Stimulated activated CD4-positive, alpha-beta T cell treated with anti-CD3 and anti-CD28 coated beads, Interleukin-15, amount 100 ng/mL, for 48 hours (primary cell): ENCODE results near the gene AFAP1L2.
"Not testable (repeated sequence)": the region's sequence is repeated elsewhere in the genome, so short reads cannot be mapped to it uniquely, and the experiment has no call there.

ENCODE experiments used
- DNase-seq, 2 donors: peaks; one replicate each; pipeline ENCODE4 v3.0.0-alpha.2; 2020; ENCODE audit warnings: low read depth in 2 of 2

Gene AFAP1L2

DNA sequence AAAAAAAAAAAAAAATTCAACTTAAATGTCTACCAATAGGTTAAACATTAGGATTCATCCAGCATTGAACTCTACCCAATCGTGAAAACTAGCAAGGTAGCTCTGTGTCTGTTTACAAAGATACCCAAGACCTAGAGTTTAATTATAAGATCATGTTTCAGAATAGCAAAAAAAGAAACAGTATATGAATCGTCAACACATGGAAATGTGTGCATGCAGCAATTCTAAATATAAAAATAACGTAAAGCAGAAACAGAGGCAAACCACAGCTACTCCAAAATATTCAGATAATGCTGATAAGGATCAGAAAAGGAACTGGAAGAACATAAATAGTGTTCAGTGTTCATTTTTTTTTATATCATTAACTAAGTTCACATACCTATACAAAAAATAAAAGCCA lies 68.7 kb downstream of the AFAP1L2 start:
- DNase-seq = no peak

DNA sequence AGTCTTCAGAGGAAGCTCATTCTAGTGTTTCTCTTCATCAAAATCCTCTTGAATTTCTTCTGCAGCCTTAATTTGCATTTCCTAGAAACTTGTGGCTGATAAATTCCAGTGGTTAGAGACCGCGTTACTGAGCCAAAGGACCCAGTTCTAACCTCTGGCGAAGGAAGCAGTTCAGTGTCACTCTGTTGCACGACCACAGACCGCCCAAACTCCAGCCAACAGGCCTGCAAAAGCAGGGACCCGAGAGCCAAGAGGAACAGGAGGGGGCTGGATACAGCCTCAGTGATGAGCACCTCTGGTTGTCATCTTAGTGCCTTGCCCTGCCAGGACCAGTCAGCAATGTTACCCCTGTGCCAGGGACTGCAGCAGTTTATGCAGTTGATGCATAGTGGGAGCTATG lies 70.0 kb downstream of the AFAP1L2 start:
- DNase-seq = no peak

DNA sequence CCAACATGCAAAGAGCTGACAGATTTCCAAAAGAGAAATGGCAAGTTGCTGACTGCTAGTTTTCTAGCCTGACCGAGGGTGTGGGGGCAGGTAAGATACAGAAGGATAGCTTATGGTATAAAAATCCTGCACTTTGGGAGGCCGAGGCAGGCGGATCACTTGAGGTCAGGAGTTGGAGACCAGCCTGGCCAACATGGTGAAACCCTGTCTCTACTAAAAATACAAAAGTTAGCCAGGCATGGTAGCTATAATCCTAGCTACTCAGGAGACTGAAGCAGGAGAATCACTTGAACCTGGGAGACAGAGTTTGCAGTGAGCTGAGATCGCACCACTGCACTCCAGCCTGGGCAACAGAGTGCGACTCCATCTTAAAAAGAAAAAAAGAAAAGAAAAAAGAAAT lies 70.9 kb downstream of the AFAP1L2 start:
- DNase-seq = not testable (repeated sequence)

DNA sequence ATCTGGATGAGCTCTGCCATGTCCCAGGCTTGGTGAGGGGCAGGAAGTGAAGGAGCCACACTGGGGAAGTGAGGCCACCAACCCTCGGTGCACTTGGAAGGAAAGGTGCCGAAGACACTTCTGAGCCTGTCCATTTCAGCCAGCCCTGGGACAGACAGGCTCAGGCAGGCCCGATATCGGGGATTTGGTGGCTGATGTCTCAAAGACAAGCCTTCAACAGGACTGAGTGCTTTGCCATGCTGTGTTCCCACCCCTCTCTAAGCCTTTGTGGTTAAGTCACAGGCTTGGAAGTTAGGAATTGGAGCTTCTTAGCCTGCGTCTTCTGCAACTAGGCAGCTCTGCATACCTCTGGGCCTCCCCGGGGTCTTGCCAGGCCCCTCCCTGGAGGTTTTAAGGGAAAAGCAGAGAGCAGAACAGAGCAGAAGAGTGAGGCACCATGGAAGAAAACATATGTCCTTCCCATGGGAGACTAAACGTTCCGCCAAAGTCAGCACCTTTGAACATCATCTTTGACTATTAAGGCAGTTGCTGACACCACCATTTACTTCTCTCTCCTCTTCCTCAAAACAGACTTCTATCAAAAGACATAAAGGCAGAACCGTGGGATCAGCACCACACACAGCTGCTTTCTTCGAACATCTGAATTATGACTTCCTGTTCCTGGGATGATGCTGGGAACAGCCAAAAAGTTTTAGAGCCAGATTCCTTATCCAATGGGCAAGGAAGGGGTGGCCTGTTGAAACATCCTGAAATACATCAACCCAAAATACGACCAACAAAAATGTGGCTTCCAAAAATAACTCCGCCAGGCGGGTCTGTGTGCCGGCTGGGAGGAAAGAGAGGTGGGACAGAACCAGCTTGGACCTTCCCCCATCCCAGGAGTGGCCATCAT lies 71.8 kb downstream of the AFAP1L2 start:
- DNase-seq = no peak

DNA sequence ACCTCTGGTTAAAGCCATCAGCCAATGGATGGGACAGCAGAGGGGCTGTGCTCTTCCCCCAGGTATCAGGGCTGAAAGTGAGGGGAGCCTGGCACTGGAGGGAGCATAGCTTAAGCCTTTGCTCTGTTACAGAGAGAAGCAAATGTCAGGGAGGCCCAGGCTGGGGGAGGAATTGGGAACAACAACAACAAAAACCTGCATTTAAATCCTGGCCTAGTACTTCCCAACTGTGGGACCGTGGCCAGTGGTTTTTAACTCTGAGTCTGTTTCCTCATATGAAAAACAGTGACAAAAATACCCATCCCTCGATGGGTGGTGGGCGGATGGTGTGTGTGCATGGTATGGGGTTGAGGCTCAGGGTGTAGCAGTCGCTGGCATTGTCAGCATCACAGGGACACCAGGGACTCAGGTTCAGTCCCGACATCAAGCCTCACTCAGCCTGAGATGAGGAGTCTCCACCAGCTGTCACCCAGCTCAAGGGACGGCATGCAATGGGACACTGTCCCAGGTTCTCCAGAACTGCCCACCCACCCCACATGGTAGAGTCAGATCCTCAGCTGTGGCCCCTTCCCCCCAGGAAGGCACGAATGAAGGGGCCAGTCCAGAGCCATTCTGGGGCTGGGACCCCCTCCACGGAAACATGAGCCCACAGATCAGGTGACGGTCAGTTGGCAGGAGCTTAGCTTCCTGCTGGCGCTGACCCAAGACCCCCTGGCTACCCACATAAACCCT lies 74.5 kb downstream of the AFAP1L2 start:
- no peak for DNase-seq

DNA sequence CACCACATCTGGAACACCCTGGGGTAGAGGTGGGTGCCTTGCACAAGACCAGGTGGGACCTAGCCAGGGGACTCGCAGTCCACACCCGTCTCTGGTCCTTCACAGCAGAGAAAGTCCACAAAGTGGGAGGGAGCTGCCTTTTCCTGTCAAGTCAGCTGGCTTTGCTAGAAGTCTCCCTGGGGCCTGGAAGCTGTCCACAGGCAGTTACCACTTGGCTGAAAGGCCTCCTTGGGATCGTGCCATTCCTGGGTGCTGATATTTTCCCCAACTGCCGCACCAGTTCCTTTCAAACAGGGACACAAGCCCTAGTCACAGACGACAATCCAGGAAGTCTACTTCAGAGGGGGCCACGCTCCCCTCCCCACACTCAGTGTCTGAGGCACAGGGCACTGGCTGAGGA lies 75.4 kb downstream of the AFAP1L2 start:
- no peak for DNase-seq

DNA sequence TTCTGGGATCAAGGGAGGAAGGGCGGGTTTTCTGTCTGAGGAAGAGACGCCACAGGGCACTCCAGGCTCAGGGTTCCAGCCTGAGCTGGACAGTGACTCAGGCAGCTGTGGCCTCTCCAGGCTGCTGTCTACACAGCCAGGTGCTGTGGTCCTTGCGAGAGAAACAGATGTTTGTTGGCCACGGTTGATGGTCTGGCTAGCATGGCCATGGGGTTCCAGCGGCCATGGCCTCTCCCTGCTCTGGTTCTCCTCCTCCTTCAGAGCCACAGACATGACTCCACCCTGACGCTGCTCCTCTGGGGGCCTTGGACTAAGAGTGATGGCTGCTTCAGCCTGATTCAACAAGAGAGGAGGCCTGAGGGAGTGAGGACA lies 75.9 kb downstream of the AFAP1L2 start:
- no peak for DNase-seq

DNA sequence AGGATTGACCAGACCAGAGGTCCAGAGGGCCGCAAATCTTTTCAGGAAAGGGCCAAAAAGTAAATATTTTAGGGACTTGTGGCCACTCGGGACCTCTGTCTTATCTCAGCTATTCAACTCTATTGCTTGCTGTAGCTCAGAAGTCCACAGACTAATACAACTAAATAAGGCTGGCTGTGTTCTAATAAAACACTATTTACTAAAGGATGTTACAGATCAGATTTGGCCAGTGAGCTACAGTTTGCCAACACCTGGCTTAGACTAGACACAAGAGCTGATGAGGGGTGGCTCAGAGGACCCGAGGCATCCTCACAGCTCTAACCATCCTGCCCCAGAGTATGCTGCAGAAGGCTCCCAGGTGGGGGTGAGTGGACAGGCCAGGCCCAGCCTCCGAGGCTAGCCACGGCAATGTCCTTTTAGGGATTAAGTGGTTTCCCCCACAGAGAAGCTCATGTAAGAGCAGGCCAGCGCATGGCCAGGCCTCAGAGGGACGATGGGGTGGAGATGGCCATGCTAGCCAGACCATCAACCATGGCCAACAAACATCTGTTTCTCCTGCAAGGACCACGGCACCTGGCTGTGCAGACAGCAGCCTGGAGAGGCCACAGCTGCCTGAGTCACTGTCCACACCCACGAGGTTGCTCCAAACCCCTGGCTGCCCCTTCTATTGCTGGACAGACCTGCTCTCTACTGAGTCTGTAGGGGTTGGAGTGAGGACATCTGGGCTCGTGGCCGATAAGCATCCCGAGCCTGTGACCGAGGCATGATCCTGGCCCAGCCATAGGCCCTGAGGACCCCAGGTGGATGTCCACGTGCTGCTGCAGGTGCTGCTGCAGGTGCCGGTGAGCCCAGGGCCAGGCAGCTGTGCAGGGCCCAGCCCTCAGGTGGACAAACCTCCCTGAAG lies 76.5 kb downstream of the AFAP1L2 start:
- no peak for DNase-seq

DNA sequence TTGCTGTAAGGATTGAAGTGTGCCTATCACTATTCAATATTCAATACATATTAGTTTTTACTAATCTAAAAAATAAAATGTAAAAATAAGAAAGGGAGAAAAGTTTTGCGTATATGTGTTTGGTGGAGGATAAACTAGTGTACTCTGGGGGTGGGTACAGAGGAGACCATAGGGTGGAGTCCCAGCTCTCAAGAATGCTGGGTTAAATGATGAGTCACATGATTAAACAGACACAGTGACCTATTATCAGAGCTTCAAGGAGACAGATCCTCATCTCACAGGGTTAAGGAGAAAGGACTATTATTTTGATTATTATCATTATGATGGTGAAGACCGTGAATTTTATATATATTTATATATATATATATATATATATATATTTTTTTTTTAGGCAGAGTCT lies 77.5 kb downstream of the AFAP1L2 start:
- no peak for DNase-seq

DNA sequence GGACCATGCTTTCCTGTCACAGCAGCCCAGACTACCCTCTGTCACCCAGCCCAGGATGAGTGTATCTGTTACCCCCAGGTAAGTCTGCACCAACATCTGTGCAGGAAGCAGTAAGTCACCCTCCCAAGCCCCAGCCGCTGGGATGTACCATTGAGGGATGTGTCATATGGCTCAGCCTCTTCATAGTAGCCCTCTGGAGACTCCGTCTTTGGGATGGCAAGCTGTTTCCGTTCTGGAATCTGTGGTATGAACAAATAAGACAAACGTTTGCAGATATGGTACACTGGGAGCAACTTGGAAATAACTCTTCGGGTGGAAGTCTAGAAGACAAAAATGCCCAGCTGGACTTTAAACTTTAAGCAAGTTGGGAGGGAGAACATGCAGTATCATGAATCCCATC lies 81.3 kb downstream of the AFAP1L2 start:
- DNase-seq = no peak

DNA sequence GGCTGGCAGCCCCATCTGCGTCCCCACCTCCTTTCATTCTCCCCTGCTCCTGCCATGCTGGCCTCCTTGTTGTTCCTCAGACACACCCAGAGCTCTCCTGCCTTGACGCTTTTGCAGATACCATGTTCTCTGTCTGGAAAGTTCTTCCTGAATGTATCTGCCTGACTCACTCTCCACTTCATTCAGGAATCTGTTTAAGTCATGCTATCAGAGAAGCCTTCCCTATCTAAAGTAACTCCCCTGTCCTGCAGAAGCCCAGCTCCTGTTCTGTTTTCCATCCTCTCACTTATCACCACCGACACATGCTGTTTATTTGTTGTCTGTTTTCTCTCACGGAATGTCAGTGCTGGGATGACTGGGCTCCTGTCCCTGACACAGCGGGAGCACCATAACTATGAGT lies 82.0 kb downstream of the AFAP1L2 start:
- no peak for DNase-seq

DNA sequence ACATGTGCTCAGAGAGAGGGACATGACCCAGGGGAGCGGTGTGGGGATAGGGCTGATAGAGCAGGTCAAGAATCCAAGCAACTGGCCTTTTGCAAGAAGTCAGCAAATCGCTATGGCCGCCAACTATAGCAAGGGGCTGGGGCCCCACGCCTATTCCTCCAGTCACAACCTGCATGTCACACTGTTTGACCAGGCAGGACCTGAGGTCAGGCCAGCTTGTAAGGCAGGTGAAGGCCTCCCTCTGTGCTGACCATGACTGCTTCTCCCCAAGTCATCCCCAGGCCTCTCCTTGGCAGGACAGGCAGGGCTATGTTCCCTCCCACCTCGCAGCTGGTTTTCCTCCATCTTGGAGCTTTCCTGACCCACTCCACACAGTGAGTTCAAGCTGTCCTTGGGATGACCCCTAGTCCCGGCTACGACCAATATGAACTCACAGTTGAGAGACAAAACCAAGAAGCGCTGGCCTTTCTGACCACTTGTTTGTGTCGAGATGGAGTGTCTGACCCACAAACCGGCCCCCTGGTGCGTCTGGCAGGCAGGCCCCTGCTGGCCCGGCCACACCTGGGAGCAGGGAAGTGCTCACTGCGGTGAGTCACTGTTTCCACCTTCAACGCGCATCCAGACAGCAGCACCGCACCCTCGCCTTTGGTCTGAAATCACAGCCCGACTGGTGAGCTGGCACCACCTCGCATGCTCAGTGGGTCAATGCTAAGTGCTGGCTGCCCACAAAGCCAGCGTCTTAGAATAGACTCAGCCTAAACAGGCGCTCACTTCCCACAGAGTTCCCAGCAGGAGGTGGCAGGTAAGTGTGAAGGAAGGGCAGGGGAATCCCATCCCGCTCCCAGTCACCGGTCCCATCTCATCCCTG lies 83.8 kb downstream of the AFAP1L2 start:
- DNase-seq = no peak

DNA sequence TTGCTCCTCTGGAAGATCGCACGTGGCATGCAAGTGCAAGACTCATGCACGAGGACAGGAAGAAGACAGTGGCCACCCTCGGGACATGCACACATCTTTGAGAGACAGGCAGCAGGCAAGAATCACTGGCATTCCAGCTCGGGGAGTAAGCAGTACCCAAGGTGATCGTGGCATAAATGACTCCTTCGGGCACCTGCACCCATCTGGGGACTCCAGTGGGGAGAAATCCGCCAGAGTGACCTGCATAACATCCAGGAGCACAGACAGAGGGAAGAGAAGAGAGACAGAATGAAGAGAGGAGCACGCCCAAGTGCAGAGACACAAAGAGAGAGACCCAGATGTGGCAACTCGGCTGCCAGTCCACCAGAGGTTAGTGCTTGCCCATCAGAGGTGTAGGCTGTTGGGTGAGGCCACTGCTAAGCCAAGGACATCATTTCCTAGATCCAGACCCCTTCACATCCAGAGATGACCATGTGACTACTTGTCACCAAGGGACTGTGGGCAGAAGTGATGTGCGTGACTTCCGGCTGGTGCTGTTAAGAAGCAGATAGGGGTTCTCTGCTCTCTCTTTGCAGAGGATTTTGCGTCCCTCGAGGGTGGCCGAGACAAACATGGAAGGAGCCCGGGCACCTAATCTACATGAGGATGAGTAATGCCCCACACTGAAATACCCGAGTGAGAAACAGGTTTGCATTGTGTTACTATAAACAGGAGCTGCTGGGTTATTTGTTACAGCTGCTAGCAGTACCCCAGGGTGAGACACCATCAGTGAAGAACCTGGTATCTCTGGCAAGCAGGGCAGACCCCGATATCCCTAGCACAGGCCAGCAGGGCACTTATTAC lies 84.7 kb downstream of the AFAP1L2 start:
- no peak for DNase-seq

DNA sequence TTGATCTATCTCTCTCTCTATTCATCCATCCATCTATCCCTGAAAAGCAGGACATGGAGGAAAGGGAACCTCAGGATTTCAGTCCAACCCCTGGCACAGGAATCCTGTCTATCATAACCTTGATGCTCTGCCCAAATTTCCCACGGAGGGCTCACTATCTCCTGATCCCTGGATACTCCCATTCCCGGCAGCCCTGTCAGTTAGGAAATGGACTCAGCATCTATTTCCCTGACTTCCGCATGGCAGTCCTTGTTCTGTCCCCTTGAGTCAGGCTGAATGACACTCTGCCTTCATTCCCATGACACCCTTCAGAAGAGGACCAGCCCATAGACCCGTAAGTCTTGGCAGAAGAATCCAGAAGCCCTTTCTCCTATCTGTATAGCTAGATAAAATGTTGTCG lies 87.6 kb downstream of the AFAP1L2 start:
- DNase-seq = no peak

DNA sequence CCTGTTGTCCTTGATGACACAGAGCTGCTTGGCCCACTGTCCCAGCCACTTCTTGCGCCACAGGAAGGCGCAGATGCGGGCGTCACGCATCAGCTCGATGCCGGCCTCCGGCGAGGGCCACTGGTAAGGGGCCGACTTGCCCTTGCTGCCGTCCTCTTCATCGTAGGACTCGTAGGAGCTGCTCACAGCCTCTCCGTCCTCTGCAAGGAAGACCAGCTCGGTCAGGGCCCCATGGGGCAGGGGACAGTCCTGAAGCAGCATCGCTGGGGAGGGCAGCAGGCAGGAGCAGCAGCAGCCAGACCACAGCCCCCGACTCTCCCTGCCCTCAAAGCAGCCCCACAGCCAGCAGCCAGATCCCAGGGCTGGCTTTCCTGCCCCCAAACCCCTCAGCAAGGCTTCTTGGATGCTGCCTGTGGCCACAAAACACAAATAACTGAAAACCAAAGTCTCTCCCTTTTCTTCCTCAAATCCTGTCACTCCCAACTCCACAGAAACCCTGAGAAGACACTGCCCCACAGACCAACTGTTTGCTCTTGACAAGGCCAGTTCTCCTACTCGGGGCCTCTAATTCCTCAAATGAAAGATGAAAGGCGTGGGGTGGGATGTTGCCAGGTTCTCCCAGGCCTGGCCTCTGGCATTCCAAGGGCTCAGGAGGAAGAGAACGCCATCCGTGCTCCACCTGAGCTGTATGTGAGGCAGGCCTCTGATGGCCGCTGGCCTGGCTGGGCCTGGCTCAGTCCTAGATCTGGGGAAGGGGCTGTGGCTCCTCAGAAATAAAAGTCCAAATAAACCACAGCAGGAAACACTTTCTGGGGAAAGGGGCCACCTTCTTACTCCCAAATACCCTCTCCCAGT lies 88.5 kb downstream of the AFAP1L2 start:
- DNase-seq = no peak

DNA sequence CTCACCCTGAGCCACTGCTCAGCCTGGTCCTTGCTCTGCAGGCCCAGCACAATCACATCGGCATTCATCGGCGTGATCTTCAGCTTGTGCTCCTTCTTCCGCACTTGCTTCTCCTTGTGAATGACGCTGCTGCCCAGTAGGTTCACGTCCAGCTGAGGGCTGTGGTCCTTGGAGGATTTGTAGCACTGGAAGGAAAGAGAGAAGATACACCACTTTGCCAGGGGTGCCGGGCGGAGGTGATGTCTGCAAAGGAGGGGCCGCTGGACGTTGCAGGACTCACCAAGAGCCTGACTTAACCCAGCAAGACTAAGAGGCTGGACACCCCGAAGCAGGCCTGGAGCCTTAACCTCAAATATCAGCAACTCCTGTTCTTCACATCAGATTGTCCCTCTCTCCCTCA lies 90.4 kb downstream of the AFAP1L2 start:
- no peak for DNase-seq

DNA sequence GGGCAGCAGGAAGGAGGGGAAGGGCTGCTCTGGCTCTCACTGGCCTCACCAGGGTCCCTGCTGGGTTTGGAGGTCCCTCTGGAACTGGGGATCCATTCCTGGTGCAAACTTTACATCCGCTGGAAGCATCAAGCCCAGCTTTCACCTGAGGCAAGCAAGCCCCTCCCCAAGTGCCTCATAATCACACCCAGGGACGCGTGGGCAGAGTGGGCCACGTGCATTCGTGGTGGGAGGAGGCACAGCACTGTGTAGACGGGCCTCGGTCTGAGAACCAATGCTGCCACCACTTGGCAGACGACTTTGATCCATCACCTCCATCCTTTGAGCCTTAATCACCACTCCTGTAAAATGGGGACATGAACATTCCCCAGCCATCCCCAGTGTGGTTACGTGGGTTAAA lies 91.2 kb downstream of the AFAP1L2 start:
- DNase-seq = no peak

DNA sequence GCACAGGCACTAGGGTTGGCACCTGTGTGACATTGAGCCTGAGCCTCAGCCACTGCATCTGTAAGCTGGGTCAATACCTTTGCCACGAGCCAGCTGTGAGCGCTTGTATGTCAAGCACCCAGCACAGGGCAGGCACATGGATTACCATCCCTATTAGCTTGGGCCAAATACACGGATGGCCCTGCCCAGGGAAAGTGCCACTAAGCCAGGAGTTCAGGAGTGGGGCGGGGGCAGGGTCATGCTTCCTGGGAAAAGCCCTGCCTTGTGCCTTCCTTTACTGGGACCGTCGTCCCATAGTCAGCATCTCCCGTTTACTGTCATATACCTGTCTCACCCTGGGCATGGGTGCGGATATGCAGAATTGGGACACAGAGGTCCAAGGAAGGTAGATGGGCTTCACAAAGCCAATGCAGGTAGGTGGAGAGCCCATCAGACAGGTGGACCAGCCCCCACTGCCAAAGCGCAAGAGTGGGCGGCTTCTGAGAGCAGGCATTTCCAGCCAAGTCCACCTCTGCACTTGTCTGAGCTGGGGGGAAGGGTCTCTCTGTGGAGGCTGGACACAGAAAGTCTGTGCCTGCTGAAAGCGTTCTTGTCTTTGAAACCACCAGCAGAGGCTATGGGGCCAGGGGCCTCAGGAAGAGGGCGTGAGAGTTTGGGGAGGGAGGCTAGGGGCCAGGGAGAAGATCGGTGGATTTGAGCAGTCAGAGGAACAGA lies 92.6 kb downstream of the AFAP1L2 start:
- no peak for DNase-seq

DNA sequence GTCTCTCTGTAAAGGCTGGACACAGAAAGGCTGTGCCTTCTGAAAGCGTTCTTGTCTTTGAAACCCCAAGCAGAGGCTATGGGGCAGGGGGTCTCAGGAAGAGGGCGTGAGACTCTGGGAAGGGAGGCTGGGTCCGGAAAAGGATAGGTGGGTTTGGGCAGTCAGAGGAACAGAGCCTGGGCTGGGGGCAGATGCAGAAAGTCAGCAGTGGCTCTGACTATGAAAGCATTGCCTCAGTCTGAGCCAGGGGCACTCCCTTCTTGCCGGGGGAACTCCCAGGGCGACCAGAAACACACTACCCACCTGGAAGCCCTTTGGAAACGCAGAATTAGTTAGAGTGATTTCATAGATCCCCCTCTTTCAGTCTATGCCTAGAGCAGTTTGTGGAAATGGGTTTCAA lies 93.3 kb downstream of the AFAP1L2 start:
- DNase-seq = no peak
